Astrocyte (in vitro differentiated cells and primary cell): ENCODE measurements around the gene SYNGR2. TPM values are rescaled to one million over a fixed set of nuclear protein-coding genes. Genes with fewer than 3 reads are reported as not detected.

ENCODE experiments used
- DNase-seq: peaks from one replicate; pipeline ENCODE4 v3.0.0-alpha.2; 2010; ENCODE audit warnings: low read depth
- FAIRE-seq: peaks from 2 replicates; lab custom pipeline; 2011; peaks lifted over from hg19 to GRCh38; lab: Jason Lieb, UNC
- H2AFZ ChIP-seq: 2 replicates; pipeline ENCODE4 v1.6.0; 2012; ENCODE audit warnings: low read depth, low read length, inconsistent platforms
- H3K27ac ChIP-seq: 2 replicates; pipeline ENCODE4 v1.5.1; 2011; ENCODE audit warnings: low read depth, low read length, inconsistent platforms
- H3K27me3 ChIP-seq: 2 replicates; pipeline ENCODE4 v1.6.0; 2011; ENCODE audit warnings: low read length, inconsistent platforms; ENCODE audit not compliant: insufficient read depth
- H3K36me3 ChIP-seq: 2 replicates; pipeline ENCODE4 v1.5.1; 2011; ENCODE audit warnings: low read length, inconsistent platforms; ENCODE audit not compliant: insufficient read depth
- H3K4me1 ChIP-seq: 2 replicates; pipeline ENCODE4 v1.5.1; 2011; ENCODE audit warnings: low read length, inconsistent platforms; ENCODE audit not compliant: insufficient read depth
- H3K4me2 ChIP-seq: 2 replicates; pipeline ENCODE4 v1.6.0; 2012; ENCODE audit warnings: low read length, inconsistent platforms
- H3K4me3 ChIP-seq: 2 replicates; pipeline ENCODE4 v1.5.1; 2011; ENCODE audit warnings: low read depth, mild to moderate bottlenecking, low read length, inconsistent platforms; ENCODE audit not compliant: insufficient read depth
- H3K79me2 ChIP-seq: 2 replicates; pipeline ENCODE4 v1.6.0; 2012; ENCODE audit warnings: mild to moderate bottlenecking, low read length, inconsistent platforms; ENCODE audit not compliant: insufficient read depth
- H3K9ac ChIP-seq: 2 replicates; pipeline ENCODE4 v1.6.0; 2012; ENCODE audit warnings: mild to moderate bottlenecking, low read length, inconsistent platforms
- H3K9me3 ChIP-seq: 2 replicates; pipeline ENCODE4 v1.5.1; 2012; ENCODE audit warnings: low read depth, mild to moderate bottlenecking, low read length, inconsistent platforms; ENCODE audit not compliant: insufficient read depth
- H4K20me1 ChIP-seq: 2 replicates; pipeline ENCODE4 v1.6.0; 2012; ENCODE audit warnings: low read length, inconsistent platforms; ENCODE audit not compliant: insufficient read depth
- H3K27ac Mint-ChIP-seq: one replicate; pipeline ENCODE4 v1.8.0; 2021; ENCODE audit warnings: mild to moderate bottlenecking, mixed read lengths; ENCODE audit not compliant: unreplicated experiment
- H3K27me3 Mint-ChIP-seq: one replicate; pipeline ENCODE4 v1.8.0; 2021; ENCODE audit warnings: low read depth, mixed read lengths; ENCODE audit not compliant: unreplicated experiment
- H3K36me3 Mint-ChIP-seq: one replicate; pipeline ENCODE4 v1.8.0; 2021; ENCODE audit warnings: low read depth, mixed read lengths; ENCODE audit not compliant: unreplicated experiment
- H3K4me1 Mint-ChIP-seq: one replicate; pipeline ENCODE4 v1.8.0; 2021; ENCODE audit warnings: low read depth, mixed read lengths; ENCODE audit not compliant: unreplicated experiment
- H3K4me3 Mint-ChIP-seq: one replicate; pipeline ENCODE4 v1.8.0; 2021; ENCODE audit warnings: mild to moderate bottlenecking, moderate library complexity, mixed read lengths; ENCODE audit not compliant: unreplicated experiment
- H3K9me3 Mint-ChIP-seq: one replicate; pipeline ENCODE4 v1.8.0; 2021; ENCODE audit warnings: mild to moderate bottlenecking, mixed read lengths; ENCODE audit not compliant: unreplicated experiment
- EZH2 ChIP-seq: IDR thresholded peaks from 2 replicates; pipeline ENCODE4 v1.6.1; 2012; ENCODE audit warnings: mild to moderate bottlenecking, low read length, inconsistent platforms; ENCODE audit not compliant: insufficient read depth
- total RNA-seq: library from RNA; stranded (reverse); gene quantifications from 2 replicates; pipeline ENCODE4 v1.2.1, GENCODE V29; 2021
- TF ChIP-seq, protein P1 (sequence below): IDR thresholded peaks from 2 replicates; pipeline ENCODE4 v1.5.1; 2011; ENCODE audit warnings: low read depth, mild to moderate bottlenecking, inconsistent platforms, low read length, moderate library complexity; ENCODE audit not compliant: insufficient read depth

Gene SYNGR2
- total RNA-seq, 1 donor from 2014 or later, result 82.2 TPM

DNA sequence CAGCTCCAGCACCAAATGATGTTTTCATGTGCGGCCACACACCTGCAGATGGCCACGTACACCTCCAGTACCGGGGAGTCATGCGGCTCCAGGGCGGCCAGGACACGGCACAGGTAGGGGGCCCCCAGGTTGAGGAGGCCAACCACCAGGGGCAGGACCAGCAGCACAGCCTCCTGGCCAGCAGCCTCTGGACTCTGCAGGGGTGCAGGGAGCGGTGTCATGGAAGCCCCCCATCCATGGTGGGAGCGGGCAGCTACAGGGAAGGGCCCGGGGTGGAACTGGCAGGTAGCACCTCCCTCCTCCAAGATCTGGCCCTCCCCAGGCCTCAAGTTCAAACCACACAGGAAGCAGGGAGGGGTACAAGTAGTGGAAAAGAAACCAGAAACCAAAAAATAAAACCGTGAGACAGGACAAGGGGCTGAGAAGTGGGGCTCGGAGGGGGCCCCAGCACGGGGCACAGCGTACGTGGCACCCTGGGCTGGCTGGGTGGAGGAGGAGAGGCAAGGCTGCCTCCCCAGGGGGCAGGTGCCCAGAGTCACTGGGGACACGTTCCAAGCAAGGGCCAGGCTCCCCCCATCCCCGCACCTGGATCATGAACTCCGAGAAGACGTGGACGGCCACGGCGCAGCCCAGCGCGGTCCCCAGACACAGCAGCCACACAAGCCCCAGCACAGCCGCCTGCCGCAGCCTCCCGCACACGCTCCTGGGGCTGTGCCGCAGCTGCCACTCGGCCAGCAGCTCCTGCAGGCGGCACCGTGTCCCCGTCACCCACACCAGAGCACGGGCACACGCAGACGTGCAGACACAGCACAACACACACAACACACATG is 47.2 kb upstream of the SYNGR2 start:
- Histone ChIP-seq H3K4me3 (no peak overlapping the region), H3K27me3 (no peaks in the 10 kb centered on the region), H3K27ac (no peak overlapping the region), H3K4me1 (no peaks in the 10 kb centered on the region), H3K9me3 (no peaks in the 10 kb centered on the region), H3K79me2 (no peaks in the 10 kb centered on the region), H3K36me3 (no peaks in the 10 kb centered on the region), H3K4me2 (no peak overlapping the region), H4K20me1 (no peaks in the 10 kb centered on the region), H3K9ac (no peak overlapping the region), H2AFZ (no peak overlapping the region)
- TF ChIP-seq, protein P1, sequence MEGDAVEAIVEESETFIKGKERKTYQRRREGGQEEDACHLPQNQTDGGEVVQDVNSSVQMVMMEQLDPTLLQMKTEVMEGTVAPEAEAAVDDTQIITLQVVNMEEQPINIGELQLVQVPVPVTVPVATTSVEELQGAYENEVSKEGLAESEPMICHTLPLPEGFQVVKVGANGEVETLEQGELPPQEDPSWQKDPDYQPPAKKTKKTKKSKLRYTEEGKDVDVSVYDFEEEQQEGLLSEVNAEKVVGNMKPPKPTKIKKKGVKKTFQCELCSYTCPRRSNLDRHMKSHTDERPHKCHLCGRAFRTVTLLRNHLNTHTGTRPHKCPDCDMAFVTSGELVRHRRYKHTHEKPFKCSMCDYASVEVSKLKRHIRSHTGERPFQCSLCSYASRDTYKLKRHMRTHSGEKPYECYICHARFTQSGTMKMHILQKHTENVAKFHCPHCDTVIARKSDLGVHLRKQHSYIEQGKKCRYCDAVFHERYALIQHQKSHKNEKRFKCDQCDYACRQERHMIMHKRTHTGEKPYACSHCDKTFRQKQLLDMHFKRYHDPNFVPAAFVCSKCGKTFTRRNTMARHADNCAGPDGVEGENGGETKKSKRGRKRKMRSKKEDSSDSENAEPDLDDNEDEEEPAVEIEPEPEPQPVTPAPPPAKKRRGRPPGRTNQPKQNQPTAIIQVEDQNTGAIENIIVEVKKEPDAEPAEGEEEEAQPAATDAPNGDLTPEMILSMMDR, result no peak
- no peak for TF ChIP-seq EZH2
- DNase-seq (no peak), FAIRE-seq (no peak)
- Mint-ChIP-seq H3K9me3 (no peaks in the 10 kb centered on the region), H3K4me1 (no peaks in the 10 kb centered on the region), H3K4me3 (no peak overlapping the region), H3K36me3 (peaks cover 4% of the 10 kb centered on the region), H3K27ac (no peak overlapping the region), H3K27me3 (peaks cover 2% of the 10 kb centered on the region)

DNA sequence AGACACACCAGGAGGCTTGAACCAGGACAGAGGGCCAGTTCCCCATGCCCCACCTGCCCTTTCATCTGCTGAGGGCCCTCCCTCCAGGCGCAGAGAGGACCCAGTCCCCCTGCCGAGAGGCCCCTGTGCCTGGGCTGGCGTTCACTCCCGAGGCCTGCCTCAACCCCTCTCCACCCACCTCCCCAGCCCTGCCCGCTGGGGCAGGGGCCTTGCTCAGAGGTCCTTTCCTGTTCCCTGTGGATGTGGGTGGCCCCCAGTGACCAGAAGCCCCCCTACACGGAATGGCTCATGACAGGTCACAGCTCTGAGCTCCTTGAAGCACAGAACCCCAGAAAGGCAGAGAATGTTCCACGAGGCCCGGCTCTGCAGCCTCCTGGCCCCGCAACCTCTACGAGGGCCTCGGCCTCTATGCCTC is 46.6 kb upstream of the SYNGR2 start:
- Mint-ChIP-seq H3K36me3 (peaks cover 4% of the 10 kb centered on the region), H3K4me3 (no peak overlapping the region), H3K27ac (no peak overlapping the region), H3K27me3 (peaks cover 2% of the 10 kb centered on the region), H3K4me1 (no peaks in the 10 kb centered on the region), H3K9me3 (no peaks in the 10 kb centered on the region)
- H3K9me3 ChIP-seq, result no peaks in the 10 kb centered on the region
- no peaks in the 10 kb centered on the region for H3K36me3 ChIP-seq
- no peaks in the 10 kb centered on the region for H4K20me1 ChIP-seq
- DNase-seq (no peak), FAIRE-seq (no peak)
- H3K4me2 ChIP-seq, result no peak overlapping the region
- TF ChIP-seq EZH2, result no peak
- TF ChIP-seq, protein P1, result no peak
- no peak overlapping the region for H3K9ac ChIP-seq
- no peaks in the 10 kb centered on the region for H3K27me3 ChIP-seq
- no peaks in the 10 kb centered on the region for H3K79me2 ChIP-seq
- no peak overlapping the region for H3K27ac ChIP-seq
- no peaks in the 10 kb centered on the region for H3K4me1 ChIP-seq
- no peak overlapping the region for H2AFZ ChIP-seq
- no peak overlapping the region for H3K4me3 ChIP-seq
